H54 (cell line): ENCODE data around the gene CDKAL1.
"Not testable (repeated sequence)": the region's sequence is repeated elsewhere in the genome, so short reads cannot be mapped to it uniquely, and the experiment has no call there.

Source experiments
- DNase-seq: peaks from one replicate; pipeline ENCODE4 v3.0.0; 2011; ENCODE audit warnings: low spot score, mixed read lengths; ENCODE audit not compliant: insufficient read length
- FAIRE-seq: peaks from 3 replicates; lab custom pipeline; 2011; peaks lifted over from hg19 to GRCh38; lab: Jason Lieb, UNC
- POLR2A ChIP-seq: IDR thresholded peaks from 2 replicates; pipeline ENCODE4 v1.6.1; 2011; ENCODE audit warnings: low read depth, mild to moderate bottlenecking, low read length

Gene CDKAL1

DNA sequence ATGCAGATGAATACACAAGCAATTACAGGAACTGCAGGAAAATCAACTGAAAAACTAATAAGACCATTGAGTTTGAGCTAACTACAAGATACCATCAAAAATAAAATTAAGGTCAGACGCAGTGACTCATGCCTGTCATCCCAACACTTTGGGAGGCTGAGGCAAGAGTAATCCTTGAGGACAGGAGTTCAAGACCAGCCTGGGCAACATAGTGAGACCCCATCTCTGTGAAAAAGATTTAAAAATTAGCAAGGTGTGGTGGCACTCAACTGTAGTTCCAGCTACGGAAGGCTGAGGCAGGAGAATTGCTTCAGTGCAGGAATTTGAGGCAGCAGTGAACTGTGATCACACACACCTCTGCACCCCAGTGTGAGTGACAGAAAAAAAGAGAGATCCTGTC, 639.4 kb downstream of the CDKAL1 start:
- DNase-seq (no peak), FAIRE-seq (no peak)
- TF ChIP-seq POLR2A = no peak

DNA sequence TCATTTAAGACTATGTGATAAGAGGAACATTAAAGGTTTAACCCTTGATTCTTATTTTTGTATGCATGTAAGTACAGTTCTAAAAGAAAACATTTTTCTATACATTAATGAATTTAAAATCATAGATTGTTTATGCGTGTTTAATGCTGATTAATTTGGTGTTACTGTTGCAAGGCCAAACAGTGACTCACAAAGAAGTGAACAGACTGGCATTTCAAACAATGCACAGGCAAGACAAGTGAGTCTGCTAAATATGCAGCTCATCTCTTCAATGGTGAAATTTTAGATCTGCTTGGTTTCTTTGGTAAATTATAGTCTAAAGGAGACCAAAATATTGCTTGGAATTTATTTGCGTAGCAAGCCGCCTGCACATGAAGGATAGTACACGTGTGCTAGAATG, 641.9 kb downstream of the CDKAL1 start:
- FAIRE-seq = no peak
- TF ChIP-seq POLR2A = no peak
- DNase-seq = no peak

DNA sequence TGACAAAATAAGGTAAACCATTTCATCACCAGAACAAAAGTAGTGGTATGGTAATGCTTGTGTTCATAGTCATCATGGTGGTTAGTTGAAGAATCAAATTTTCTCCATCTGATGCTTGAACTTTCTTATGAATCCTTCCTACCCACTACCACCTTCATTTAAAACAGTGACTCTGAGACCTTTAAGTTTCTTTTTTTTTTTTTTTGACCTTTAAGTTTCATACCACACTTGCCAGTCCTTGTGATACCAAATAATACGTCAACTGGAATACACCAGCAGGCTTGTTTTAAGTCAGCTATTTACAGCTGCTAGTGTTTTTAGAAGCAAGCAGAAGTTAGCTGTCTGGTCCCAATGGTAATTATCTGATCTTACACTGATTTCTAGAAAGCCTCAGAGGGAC, 645.9 kb downstream of the CDKAL1 start:
- TF ChIP-seq POLR2A = no peak
- FAIRE-seq (no peak), DNase-seq (no peak)

DNA sequence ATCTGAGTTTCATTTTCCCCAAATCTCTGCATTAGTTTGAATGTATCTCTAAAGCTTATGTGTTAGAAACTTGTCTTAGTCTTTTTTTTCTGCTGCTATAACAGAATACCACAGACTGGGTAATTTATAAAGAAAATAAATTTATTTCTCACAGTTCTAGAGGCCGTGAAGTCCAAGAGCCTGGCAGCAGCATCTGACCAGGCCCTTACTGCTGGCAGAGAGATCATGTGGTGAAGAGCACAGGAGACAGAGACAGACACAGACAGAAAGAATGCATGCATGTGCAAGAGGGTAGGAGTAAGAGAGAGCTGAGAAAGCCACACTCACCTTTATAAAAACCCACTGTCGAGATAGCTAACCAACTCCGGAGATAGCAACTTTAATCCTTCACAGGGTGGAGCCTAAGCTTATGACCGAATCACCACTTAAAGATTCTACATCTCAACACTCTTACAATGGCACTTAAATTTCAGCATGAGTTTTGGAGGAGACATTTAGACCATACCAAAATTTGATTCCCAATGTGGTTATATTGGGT, 646.6 kb downstream of the CDKAL1 start:
- no peak for TF ChIP-seq POLR2A
- DNase-seq = no peak
- no peak for FAIRE-seq

DNA sequence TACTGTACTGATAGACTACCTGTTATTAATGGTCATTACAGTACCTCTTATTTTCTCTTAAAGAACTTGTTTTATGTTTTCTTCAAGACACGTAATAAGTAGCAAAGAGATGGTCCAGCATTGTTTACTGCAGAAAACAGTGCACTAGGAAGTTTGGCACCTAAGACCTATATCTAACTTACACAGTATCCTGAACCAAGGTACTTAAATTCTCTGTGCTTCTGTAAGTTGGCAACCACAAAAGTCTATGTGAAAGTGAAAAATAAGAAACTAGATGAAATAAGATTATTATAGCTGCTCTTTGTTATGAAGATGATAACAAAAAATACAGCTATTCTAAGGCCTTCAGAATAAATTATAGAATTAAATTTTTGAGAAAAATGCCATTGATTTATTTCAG, 647.6 kb downstream of the CDKAL1 start:
- DNase-seq (no peak), FAIRE-seq (no peak)
- TF ChIP-seq POLR2A = no peak

DNA sequence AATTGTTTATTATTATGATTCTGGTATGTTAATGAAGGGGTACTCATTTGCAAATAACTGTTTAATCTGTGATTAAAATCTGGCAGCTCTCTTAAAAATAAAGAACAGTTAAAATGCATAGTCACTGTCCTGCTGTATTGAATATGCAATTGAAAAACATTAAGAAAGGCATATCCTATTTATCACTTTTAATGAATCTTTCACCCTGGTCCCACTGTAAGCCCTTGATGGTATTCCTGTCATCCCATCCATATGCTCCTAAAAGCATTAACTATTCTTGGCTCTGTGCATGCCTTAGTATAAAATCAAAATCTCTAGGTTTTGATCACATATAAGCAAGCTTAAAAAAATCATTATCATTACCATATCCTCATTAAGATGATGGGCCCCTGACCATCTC, 648.3 kb downstream of the CDKAL1 start:
- TF ChIP-seq POLR2A = no peak
- FAIRE-seq (no peak), DNase-seq (no peak)

DNA sequence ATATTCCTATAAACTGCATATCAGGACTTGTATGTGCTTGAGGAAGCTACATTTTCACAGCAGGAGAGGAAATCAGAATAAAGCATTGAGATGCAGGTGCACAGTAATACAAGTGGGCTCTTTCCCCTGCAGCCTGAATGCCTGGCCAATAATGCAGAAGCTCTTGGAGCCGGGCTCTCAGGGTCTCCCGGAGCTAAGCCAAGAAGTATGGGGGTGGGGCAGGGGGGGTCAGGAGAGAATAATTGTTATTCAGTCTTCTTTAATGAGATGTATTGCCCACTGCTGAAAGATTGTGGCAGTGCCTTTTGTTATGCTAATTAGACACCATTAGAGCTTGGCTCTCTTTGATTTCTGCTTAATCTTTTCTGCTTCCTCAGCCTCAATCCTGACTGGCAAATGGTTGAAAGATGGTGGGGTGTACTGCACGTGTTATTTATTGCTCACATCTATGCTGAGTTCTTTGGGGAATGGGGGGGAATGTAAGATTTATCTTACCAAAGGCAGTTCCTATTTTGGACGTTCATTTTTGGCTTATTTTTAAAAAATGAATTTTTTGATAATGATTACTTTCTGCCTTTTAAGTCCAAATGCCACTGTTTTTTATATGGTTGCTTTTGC, 651.7 kb downstream of the CDKAL1 start:
- FAIRE-seq = no peak
- TF ChIP-seq POLR2A = no peak
- DNase-seq = no peak

DNA sequence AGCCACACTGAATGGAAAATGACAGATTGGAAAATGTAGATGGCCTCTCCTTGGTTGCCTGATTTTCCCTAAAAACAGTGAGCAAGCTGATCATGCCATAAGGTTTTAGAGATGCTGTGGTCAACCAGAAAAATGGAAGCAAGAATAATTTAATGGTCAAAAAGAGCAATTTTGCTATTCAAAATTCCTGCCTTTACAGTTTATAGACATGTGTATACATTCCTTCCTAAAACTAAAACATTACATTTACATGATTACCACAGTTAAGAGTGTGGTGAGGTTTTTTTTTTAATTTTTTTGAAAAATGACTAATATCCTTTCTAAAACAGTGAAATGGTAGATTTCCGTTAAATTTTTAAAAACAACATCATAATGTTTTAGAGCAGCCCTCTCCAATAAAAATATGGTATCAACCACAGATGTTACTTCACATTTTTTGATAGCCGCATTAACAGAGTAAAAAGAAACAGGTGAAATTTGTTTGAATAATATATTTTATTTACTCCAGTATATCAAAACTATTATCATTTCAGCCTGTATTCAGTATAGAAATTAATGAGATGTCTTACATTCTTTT, 652.3 kb downstream of the CDKAL1 start:
- DNase-seq (no peak), FAIRE-seq (no peak)
- no peak for TF ChIP-seq POLR2A

DNA sequence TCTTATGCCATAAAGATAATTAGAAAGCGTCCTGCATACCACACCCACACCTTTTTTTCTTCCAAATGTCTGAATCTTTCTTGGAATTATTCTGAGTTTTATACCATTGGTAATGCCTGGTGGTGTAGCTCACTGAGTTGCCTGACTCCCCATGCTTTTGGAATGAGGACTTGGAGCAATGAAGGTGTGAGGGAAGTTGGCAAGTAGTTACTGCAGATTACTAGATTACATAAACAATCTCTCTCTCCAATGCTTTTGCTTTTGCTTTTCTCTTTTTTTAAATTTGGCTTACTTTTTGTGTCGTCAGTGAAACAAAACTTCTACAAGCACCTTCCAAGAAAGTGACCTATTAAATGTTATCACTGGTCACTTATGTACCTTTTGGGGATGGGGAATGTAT, 653.2 kb downstream of the CDKAL1 start:
- no peak for DNase-seq
- TF ChIP-seq POLR2A = no peak
- no peak for FAIRE-seq

DNA sequence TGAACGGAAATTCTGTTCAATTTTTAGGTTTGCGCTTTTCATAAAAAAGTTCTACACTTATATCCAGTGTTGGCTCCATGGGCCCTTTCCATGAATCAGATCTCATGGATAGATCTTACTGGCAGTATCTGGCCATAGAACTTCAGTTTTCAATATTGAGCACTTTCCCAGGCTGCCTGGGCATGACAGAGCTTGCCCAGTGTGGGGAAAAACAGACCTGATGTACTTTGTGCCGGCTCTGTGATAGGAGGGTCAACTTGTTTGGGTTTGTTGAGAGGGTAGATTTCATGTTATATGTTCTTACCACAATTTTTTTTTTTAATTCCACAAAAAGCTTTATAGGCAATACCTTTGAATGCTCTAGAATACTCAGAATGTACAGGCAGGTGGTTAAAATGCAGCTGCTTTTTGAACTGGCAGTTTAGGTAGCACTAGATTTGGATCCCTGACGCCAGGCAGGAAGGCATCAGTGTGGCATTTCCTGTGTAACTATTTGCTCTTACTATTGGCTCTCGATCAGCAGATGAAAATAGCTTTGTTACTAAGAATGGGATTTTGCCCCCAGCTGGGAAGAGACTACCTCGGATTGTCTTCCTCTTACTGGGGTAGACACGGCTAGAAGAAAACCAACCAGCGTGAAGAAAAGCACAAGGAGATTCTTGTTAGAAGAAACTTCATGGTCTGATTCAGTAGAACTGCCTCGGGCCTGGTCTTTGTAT, 654.4 kb downstream of the CDKAL1 start:
- TF ChIP-seq POLR2A = no peak
- DNase-seq = no peak
- FAIRE-seq = no peak

DNA sequence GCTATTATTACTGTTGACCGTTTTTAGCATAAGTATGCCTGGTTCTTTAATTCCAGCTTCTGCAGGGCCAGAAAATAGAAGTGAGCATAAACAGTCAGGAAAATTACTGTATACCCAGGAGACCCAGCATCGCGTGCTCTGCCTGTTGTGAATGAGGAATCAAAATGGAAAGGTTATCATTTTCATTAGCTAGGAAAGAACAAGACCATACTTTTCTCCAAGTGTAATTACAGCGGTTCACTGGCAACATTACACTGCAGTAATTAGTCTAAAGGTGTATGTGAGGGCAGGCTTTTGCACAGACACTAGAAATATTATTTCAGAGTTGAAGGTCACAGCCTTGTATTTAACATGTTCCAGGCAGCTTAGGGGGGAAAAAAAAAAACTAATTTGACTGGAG, 655.5 kb downstream of the CDKAL1 start:
- no peak for DNase-seq
- TF ChIP-seq POLR2A = no peak
- no peak for FAIRE-seq

DNA sequence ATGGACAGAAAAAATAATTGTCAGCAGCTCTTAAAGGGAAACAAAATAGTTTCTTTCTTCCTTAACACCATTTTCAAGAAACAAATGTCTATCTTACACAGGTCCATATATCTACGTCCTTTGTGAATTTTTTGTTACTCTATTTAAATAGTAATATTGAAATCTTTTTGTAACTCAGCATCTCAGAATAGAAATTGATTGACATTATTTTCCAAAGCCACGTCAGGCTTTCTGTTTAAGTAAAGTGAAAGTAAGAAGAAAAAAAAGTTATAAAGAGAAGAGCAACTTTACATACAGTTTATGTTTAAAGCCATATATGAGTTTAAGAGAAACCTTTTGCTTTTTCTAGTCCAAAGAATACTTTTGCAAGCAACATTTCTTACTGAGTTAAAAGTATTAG, 656.4 kb downstream of the CDKAL1 start:
- no peak for TF ChIP-seq POLR2A
- DNase-seq (no peak), FAIRE-seq (no peak)

DNA sequence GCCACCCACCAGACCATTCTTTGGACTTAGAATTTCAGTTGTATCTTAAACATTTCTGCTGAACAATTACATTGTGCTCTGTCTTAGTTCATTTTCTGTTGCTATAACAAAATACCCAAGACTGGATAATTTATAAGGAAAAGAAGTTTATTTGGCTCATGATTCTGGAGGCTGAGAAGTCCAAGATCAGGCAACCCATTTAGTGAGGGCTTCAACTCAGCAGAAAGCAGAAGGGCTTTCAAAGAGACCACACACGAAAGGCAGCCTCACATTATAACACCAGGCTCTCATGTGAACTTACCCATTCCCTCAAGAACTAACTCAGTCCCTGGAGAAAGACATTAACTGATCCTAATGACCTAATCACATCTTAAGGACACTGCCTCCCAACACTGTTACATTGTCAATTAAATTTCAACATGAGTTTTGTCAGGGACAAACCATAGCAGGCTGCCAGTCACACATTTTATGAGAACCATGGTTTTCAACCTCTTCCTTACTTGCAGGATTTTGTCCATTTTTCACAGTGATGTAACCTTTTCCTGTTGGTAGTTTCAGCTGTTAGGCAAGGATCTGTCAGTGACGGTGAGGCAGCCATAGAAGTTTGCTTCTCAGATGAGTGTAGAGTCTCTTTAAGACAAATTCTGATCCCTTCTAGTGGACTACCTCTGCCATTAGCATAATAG, 659.7 kb downstream of the CDKAL1 start:
- DNase-seq = no peak
- no peak for FAIRE-seq
- no peak for TF ChIP-seq POLR2A

DNA sequence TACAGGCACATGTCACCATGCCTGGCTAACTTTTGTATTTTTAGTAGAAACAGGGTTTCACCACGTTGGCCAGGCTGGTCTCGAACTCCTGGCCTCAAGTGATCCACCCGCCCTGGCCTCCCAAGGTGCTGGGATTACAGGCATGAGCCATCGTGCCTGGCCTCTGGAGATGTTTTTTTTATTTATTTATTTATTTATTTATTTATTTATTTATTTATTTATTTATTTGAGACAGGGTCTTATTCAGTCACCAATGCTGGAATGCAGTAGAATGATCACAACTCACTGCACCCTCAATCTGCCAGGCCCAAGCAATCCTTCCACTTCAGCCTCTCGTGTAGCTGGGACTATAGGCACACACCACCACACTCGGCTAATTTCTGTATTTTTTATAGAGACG, 661.0 kb downstream of the CDKAL1 start:
- FAIRE-seq, DNase-seq: not testable (repeated sequence)
